HepG2 (cell line): ENCODE results near the gene MYPN. TPM values are rescaled to one million over a fixed set of nuclear protein-coding genes. Genes with fewer than 3 reads are reported as not detected.

Source experiments
- ATAC-seq: fragments of 200-7000 bp; cut with Tn5 transposase; 3 replicates; pipeline ENCODE4 v1.9.1; 2020; ENCODE audit warnings: mild to moderate bottlenecking, moderate library complexity
- BruUV-seq: library from RNA; stranded (reverse); fragments of 400-500 nt; replicated peaks from 2 replicates; lab custom pipeline; 2021; lab: Mats Ljungman, UMichigan
- CTCF ChIA-PET: fragments of 300-600 bp; formaldehyde crosslinking; extraction: SDS; loops from one replicate; lab custom pipeline; 2021; ENCODE audit warnings: low total read pairs, inconsistent platforms, low intra/inter-chr PET ratio; lab: Yijun Ruan, JAX
- POLR2A ChIA-PET: fragments of 350-600 bp; sonication (Branson Sonifier 250); formaldehyde crosslinking; loops from one replicate; lab custom pipeline; 2020; ENCODE audit warnings: antibody characterized with exemption, inconsistent platforms; lab: Yijun Ruan, JAX
- DNase-seq: peaks from one replicate; pipeline ENCODE4 v3.0.0-alpha.2; 2015; ENCODE audit warnings: low spot score
- FAIRE-seq: peaks from 3 replicates; lab custom pipeline; 2011; peaks lifted over from hg19 to GRCh38; lab: Jason Lieb, UNC
- H2AFZ ChIP-seq: one replicate; pipeline ENCODE4 v1.6.1; 2011; ENCODE audit warnings: low read length, inconsistent platforms
- H3K27ac ChIP-seq: fragments of 300-600 bp; 3 replicates; pipeline ENCODE4 v1.8.0; 2011; ENCODE audit warnings: mixed run types, mild to moderate bottlenecking, mixed read lengths, low read length, inconsistent platforms; ENCODE audit not compliant: insufficient read depth; ENCODE audit errors: extremely low read length
- H3K27me3 ChIP-seq, 2 experiments: fragments of 200-600 bp in 1 of 2; 2 replicates in 1 of 2; 3 replicates in 1 of 2; pipeline versions ENCODE4 v1.6.0 to v1.8.0; 2011; ENCODE audit warnings: low read length in 2 of 2, mild to moderate bottlenecking in 2 of 2, moderate library complexity in 2 of 2, inconsistent platforms in 1 of 2; ENCODE audit not compliant: insufficient read depth in 2 of 2, control insufficient read depth in 1 of 2
- H3K36me3 ChIP-seq, 2 experiments: fragments of 200-600 bp in 1 of 2; replicated peaks in 1 of 2; 2 replicates in 1 of 2; 3 replicates in 1 of 2; pipeline versions ENCODE4 v1.5.1 to v1.8.0; 2011; ENCODE audit warnings: low read length in 2 of 2, inconsistent platforms in 1 of 2; ENCODE audit not compliant: insufficient read depth in 2 of 2, control insufficient read depth in 1 of 2
- H3K4me1 ChIP-seq: 2 replicates; pipeline ENCODE4 v1.5.1; 2012; ENCODE audit warnings: low read length, inconsistent platforms; ENCODE audit not compliant: insufficient read depth
- H3K4me2 ChIP-seq: 2 replicates; pipeline ENCODE4 v1.6.0; 2011; ENCODE audit warnings: low read depth, low read length, inconsistent platforms
- H3K4me3 ChIP-seq, 3 experiments: fragments of 200-600 bp in 1 of 3; sonication (generic), shearing (Covaris generic) in 1 of 3; replicated peaks in 1 of 3; 2 replicates each; pipeline ENCODE4 v1.5.1; 2011 to 2016; ENCODE audit warnings: low read length in 3 of 3, inconsistent platforms in 2 of 3, low read depth in 2 of 3, mild to moderate bottlenecking in 2 of 3, control low read depth in 1 of 3, mixed read lengths in 1 of 3; ENCODE audit not compliant: insufficient read depth in 1 of 3
- H3K79me2 ChIP-seq: one replicate; pipeline ENCODE4 v1.6.1; 2011; ENCODE audit warnings: low read length, inconsistent platforms; ENCODE audit not compliant: insufficient read depth
- H3K9ac ChIP-seq: 2 replicates; pipeline ENCODE4 v1.6.0; 2011; ENCODE audit warnings: mild to moderate bottlenecking, low read depth, low read length, inconsistent platforms; ENCODE audit not compliant: insufficient read depth
- H3K9me3 ChIP-seq: 2 replicates; pipeline ENCODE4 v1.5.1; 2012; ENCODE audit warnings: mild to moderate bottlenecking, low read length
- H4K20me1 ChIP-seq: 2 replicates; pipeline ENCODE4 v1.6.0; 2011; ENCODE audit warnings: inconsistent platforms, mild to moderate bottlenecking, low read length, moderate library complexity; ENCODE audit not compliant: insufficient read depth
- BCL6 ChIP-seq: IDR thresholded peaks from 2 replicates; pipeline ENCODE4 v1.6.1; 2016; ENCODE audit warnings: missing genetic modification reagents, missing compliant biosample characterization
- CHD2 ChIP-seq: IDR thresholded peaks from 2 replicates; pipeline ENCODE4 v1.6.1; 2011; ENCODE audit warnings: low read depth, low read length, improper control_type of control experiment
- FLYWCH1 ChIP-seq: sonication (generic); formaldehyde crosslinking; IDR thresholded peaks from 2 replicates; pipeline ENCODE4 v1.8.1; 2023; ENCODE audit warnings: mild to moderate bottlenecking, missing genetic modification reagents
- HNRNPH1 ChIP-seq: fragments of 200-400 bp; formaldehyde crosslinking; optimal IDR thresholded peaks from 2 replicates; pipeline ENCODE3; 2017; ENCODE audit warnings: mild to moderate bottlenecking, low read depth, low read length
- HOXD1 ChIP-seq: sonication (generic); formaldehyde crosslinking; IDR thresholded peaks from 2 replicates; pipeline ENCODE4 v1.5.0; 2020; ENCODE audit warnings: missing genetic modification reagents
- KLF16 ChIP-seq, 2 experiments: sonication (generic) in 1 of 2; formaldehyde crosslinking in 1 of 2; IDR thresholded peaks; 2 replicates each; pipeline versions ENCODE4 v1.6.1 to v1.8.0; 2016 to 2023; ENCODE audit warnings: missing genetic modification reagents in 2 of 2, missing compliant biosample characterization in 1 of 2
- POLR2AphosphoS2 ChIP-seq: IDR thresholded peaks from 2 replicates; pipeline ENCODE4 v1.6.1; 2011; ENCODE audit warnings: low read depth, low read length, improper control_type of control experiment
- POLR2AphosphoS5 ChIP-seq: IDR thresholded peaks from 2 replicates; pipeline ENCODE4 v1.6.1; 2012; ENCODE audit warnings: low read depth, low read length
- TARDBP ChIP-seq: sonication (generic); formaldehyde crosslinking; IDR thresholded peaks from 2 replicates; pipeline ENCODE4 v1.8.0; 2022; ENCODE audit warnings: mild to moderate bottlenecking, missing genetic modification reagents
- ZNF3 ChIP-seq: IDR thresholded peaks from 2 replicates; pipeline ENCODE4 v1.7.0; 2017; ENCODE audit warnings: inconsistent platforms
- ZNF567 ChIP-seq: sonication (generic); formaldehyde crosslinking; IDR thresholded peaks from 2 replicates; pipeline ENCODE4 v1.8.1; 2023; ENCODE audit warnings: mild to moderate bottlenecking, missing genetic modification reagents, borderline replicate concordance
- WGBS: methylation state at CpG from one replicate; pipeline ENCODE4 v1.1.6; 2017; ENCODE audit warnings: low lambda C conversion rate; 5-methylcytosine and 5-hydroxymethylcytosine counted together
- in situ Hi-C: cut with HindIII; loops from 2 replicates; pipeline ENCODE4 v1.10.0; 2017; ENCODE audit warnings: low pct_unique_long_range_greater_than_20kb; ENCODE audit not compliant: extremely low pct_ligation_motif_present
- intact Hi-C: fragments of 100-400 bp; cut with micrococcal nuclease; formaldehyde crosslinking; loops from one replicate; pipeline ENCODE4 v1.10.0; 2022; ENCODE audit not compliant: unreplicated experiment
- polyA plus RNA-seq, 8 experiments: library from polyadenylated mRNA; depleted of rRNA in 3 of 8; stranded (reverse) in 7 of 8; unstranded in 1 of 8; fragments of >200 nt; fragmentation: Illumina TruSeq in 4 of 8; extraction: Trizol in 4 of 8; gene quantifications; 2 replicates each; pipeline versions ENCODE4 v1.2.1 to v1.2.3, GENCODE V29; 2011 to 2016; ENCODE audit warnings: low read depth in 4 of 8, missing spikeins in 1 of 8, mixed read lengths in 1 of 8; ENCODE audit not compliant: insufficient read depth in 1 of 8
- total RNA-seq, 5 experiments: library from RNA; depleted of rRNA; stranded (reverse); fragments of >200 nt; fragmentation: Illumina TruSeq; extraction: Trizol; gene quantifications; 2 replicates each; pipeline ENCODE4 v1.2.3, GENCODE V29; 2016; ENCODE audit warnings: low read depth in 1 of 5
- TF ChIP-seq, protein P1 (sequence below): IDR thresholded peaks from 2 replicates; pipeline ENCODE4 v1.6.1; 2016; ENCODE audit warnings: control low read depth
- TF ChIP-seq, protein P2 (sequence below): sonication (generic); formaldehyde crosslinking; IDR thresholded peaks from 2 replicates; pipeline ENCODE4 v1.9.0; 2021; ENCODE audit warnings: missing genetic modification reagents, borderline replicate concordance
- TF ChIP-seq, protein P3 (sequence below): sonication (generic); formaldehyde crosslinking; IDR thresholded peaks from 2 replicates; pipeline ENCODE4 v1.4.0; 2020; ENCODE audit warnings: mild to moderate bottlenecking, missing genetic modification reagents

The MYPN gene
- total and polyA plus RNA-seq, 2 of the 13 experiments (the other 11 are each of a cell fraction or from before 2014, with no cell fraction given), result not detected

DNA sequence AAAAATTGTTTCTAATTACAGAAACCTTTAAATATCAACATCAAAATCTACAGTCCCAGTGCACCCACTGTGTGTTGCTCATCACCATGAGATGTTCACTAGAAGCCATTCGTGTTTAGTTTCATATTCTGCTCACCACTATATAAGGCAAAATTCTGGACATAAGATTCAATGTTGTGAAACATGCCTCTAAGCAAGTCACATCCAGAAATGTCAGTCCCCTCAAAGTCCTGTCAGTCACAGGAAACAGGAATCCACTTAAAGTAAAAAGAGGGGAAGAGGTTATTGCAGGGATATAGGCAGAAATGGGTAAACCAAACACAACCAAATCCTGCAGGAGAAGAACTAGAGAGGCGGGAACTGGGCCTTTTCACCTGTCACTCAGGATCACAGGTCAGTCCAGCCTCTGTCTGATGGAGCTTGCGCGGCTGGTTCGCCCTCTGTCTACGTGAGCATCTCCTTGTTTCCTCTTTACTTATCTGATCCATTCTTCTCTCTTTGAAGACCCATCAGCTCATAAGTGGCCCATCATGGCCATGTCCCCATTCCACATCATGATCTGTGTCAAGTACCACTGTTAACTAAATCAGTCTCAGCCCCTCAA is 58.4 kb downstream of the MYPN start:
- ATAC-seq (no peak), FAIRE-seq (no peak), DNase-seq (no peak)
- no peaks in the 10 kb centered on the region for H3K27me3 ChIP-seq
- H3K4me1 ChIP-seq, result peaks cover 34% of the 10 kb centered on the region
- ChIA-PET POLR2A (no interaction called here), CTCF (no interaction called here)
- intact Hi-C loops (no loop called here), in situ Hi-C loops (no loop called here)
- H4K20me1 ChIP-seq, result no peaks in the 10 kb centered on the region
- H3K9ac ChIP-seq, result no peak overlapping the region
- no peak overlapping the region for H2AFZ ChIP-seq
- 56% methylated on average over 6 of the region's 6 CpGs for WGBS
- H3K4me3 ChIP-seq, result no peak overlapping the region
- H3K27ac ChIP-seq, result no peak overlapping the region
- H3K9me3 ChIP-seq, result no peaks in the 10 kb centered on the region
- H3K4me2 ChIP-seq, result no peak overlapping the region
- TF ChIP-seq FLYWCH1 (CRISPR knock-in tag) (no peak), ZNF567 (CRISPR knock-in tag) (no peak), KLF16 (CRISPR knock-in tag; IDR thresholded peaks at IDR 0.05) (no peak), HOXD1 (CRISPR knock-in tag) (no peak), POLR2AphosphoS2 (no peak), HNRNPH1 (no peak)
- TF ChIP-seq, protein P1, sequence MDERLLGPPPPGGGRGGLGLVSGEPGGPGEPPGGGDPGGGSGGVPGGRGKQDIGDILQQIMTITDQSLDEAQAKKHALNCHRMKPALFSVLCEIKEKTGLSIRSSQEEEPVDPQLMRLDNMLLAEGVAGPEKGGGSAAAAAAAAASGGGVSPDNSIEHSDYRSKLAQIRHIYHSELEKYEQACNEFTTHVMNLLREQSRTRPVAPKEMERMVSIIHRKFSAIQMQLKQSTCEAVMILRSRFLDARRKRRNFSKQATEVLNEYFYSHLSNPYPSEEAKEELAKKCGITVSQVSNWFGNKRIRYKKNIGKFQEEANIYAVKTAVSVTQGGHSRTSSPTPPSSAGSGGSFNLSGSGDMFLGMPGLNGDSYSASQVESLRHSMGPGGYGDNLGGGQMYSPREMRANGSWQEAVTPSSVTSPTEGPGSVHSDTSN (CRISPR knock-in tag), result peak; percentile 47; the same call in 1 of the 2 replicates
- BruUV-seq, result no TSS peak
- no peaks in the 10 kb centered on the region for H3K79me2 ChIP-seq
- H3K36me3 ChIP-seq, result no peaks in the 10 kb centered on the region

DNA sequence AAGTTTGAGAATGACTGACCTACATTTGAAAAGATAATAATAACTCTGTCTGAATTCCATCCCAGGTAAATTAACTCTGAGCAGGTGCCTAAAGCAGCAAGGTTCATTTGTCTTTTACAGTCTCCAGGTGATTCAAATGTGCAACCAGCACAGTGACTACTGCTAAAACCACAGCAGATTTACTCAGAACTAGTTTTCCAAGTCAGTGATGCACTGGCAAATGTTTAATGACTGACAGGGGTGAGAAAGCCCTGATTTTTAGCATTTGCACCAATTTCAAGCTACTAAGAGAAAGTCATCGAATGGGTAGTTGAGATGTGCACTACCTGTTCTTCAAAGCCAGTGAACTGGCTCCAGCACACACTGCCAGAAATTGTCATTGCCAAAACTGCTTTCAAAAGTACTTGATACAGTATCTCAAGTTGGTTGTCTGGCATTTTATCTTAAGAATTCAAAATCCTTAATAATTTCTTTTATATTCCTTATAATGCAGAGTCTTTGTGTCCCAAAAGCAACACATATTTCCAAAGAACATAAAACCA is 62.3 kb downstream of the MYPN start:
- Histone ChIP-seq H3K27me3 (no peaks in the 10 kb centered on the region), H3K9ac (no peak overlapping the region), H3K36me3 (no peaks in the 10 kb centered on the region), H3K79me2 (no peaks in the 10 kb centered on the region), H3K27ac (no peak overlapping the region), H2AFZ (no peak overlapping the region), H3K4me1 (peaks cover 33% of the 10 kb centered on the region), H3K9me3 (no peaks in the 10 kb centered on the region), H4K20me1 (no peaks in the 10 kb centered on the region), H3K4me3 (no peak overlapping the region), H3K4me2 (no peak overlapping the region)
- ChIA-PET POLR2A (no interaction called here), CTCF (no interaction called here)
- FAIRE-seq, result no peak
- no peak for DNase-seq
- WGBS, result 91% methylated on average over 1 of the region's 1 CpG
- BruUV-seq, result no TSS peak
- ATAC-seq, result no peak
- in situ Hi-C loops, result no loop called here
- intact Hi-C loops, result no loop called here
- TF ChIP-seq CHD2 (no peak), TARDBP (CRISPR knock-in tag) (no peak), BCL6 (CRISPR knock-in tag) (no peak), ZNF3 (CRISPR knock-in tag) (no peak), POLR2AphosphoS5 (no peak)
- TF ChIP-seq, protein P2, sequence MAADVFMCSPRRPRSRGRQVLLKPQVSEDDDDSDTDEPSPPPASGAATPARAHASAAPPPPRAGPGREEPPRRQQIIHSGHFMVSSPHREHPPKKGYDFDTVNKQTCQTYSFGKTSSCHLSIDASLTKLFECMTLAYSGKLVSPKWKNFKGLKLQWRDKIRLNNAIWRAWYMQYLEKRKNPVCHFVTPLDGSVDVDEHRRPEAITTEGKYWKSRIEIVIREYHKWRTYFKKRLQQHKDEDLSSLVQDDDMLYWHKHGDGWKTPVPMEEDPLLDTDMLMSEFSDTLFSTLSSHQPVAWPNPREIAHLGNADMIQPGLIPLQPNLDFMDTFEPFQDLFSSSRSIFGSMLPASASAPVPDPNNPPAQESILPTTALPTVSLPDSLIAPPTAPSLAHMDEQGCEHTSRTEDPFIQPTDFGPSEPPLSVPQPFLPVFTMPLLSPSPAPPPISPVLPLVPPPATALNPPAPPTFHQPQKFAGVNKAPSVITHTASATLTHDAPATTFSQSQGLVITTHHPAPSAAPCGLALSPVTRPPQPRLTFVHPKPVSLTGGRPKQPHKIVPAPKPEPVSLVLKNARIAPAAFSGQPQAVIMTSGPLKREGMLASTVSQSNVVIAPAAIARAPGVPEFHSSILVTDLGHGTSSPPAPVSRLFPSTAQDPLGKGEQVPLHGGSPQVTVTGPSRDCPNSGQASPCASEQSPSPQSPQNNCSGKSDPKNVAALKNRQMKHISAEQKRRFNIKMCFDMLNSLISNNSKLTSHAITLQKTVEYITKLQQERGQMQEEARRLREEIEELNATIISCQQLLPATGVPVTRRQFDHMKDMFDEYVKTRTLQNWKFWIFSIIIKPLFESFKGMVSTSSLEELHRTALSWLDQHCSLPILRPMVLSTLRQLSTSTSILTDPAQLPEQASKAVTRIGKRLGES (CRISPR knock-in tag), result no peak
- TF ChIP-seq, protein P3, sequence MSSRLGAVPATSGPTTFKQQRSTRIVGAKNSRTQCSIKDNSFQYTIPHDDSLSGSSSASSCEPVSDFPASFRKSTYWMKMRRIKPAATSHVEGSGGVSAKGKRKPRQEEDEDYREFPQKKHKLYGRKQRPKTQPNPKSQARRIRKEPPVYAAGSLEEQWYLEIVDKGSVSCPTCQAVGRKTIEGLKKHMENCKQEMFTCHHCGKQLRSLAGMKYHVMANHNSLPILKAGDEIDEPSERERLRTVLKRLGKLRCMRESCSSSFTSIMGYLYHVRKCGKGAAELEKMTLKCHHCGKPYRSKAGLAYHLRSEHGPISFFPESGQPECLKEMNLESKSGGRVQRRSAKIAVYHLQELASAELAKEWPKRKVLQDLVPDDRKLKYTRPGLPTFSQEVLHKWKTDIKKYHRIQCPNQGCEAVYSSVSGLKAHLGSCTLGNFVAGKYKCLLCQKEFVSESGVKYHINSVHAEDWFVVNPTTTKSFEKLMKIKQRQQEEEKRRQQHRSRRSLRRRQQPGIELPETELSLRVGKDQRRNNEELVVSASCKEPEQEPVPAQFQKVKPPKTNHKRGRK (CRISPR knock-in tag), result no peak
